HCT116 (cell line): Measurements from ENCODE around the gene ARHGEF1.

Source experiments
- CTCF ChIP-seq, 3 experiments: fragments of 200-600 bp in 1 of 3; sonication (generic) in 1 of 3; IDR thresholded peaks in 2 of 3; conservative IDR thresholded peaks in 1 of 3; 2 replicates each; pipeline ENCODE4 v1.5.1; 2012 to 2017; ENCODE audit warnings: low read depth in 2 of 3, low read length in 2 of 3, antibody characterized with exemption in 1 of 3, borderline replicate concordance in 1 of 3, control low read depth in 1 of 3, mild to moderate bottlenecking in 1 of 3, mixed read lengths in 1 of 3, mixed run types in 1 of 3, moderate library complexity in 1 of 3; ENCODE audit not compliant: insufficient read depth in 1 of 3
- EZH2phosphoT487 ChIP-seq: fragments of 200-600 bp; IDR thresholded peaks from 2 replicates; pipeline ENCODE4 v1.6.1; 2018; ENCODE audit warnings: antibody characterized with exemption, borderline replicate concordance
- REST ChIP-seq: IDR thresholded peaks from 2 replicates; pipeline ENCODE4 v1.6.1; 2012; ENCODE audit warnings: low read depth
- SP1 ChIP-seq: IDR thresholded peaks from 2 replicates; pipeline ENCODE4 v1.6.1; 2012; ENCODE audit warnings: low read depth

- TF ChIP-seq CTCF (IDR thresholded peaks at IDR 0.05 in 2 of 3, conservative IDR thresholded peaks at IDR 0.05 in 1 of 3; ENCODE audit: borderline replicate concordance in 1 of 3, insufficient read depth in 1 of 3, low read depth in 2 of 3, low read length in 2 of 3) (no peak), EZH2phosphoT487 (no peak), REST (no peak), SP1 (no peak)
Measured at GRCh38 chr19:41901707-41902360, 18.9 kb downstream of the ARHGEF1 start.
